ENCODE data around the gene PYROXD2. TPM values are rescaled to one million over a fixed set of nuclear protein-coding genes. Genes with fewer than 3 reads are reported as not detected.
A peak's percentile ranks its signal among the peaks of the same experiment; 100 is the strongest.

PYROXD2 gene
- total and polyA plus RNA-seq, 2 of the 13 experiments (the other 11 are each of a cell fraction or from before 2014, with no cell fraction given): 2.0 to 6.2 TPM

DNA sequence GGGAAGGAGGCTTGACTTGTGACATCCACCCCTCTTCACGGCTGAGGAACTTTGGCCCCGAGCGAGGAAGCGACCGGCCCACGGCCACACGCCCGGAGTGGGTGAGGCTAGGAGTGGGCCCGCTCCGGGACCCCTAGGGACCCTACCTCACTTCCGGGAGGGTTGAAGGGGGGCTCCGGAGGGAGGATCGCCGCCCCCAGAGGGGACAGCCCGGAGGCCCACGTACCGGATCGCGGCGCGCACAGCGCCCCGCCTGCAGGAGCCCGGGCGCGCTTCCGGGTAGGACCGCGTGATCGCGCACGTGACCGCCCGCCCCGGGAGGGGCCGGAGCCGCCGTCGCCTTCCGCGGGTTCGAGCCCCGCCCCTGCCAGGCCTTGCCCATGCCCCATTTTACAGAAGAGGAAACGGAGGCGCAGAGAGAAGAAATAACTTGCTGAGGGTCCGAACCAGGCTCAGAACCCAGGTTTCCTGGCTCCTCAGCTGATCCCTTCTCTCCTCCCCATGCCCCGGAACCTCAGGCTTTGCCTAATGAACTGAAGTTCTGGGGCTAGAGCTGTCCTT lies 31.8 kb upstream of the PYROXD2 start, which contains the start of gene HPS1 (continued):
- TF ChIP-seq ATF4 (CRISPR knock-in tag; IDR thresholded peaks at IDR 0.05) (no peak), ZNF12 (CRISPR knock-in tag; IDR thresholded peaks at IDR 0.05) (no peak), ZBTB8A (CRISPR knock-in tag; IDR thresholded peaks at IDR 0.05; ENCODE audit: borderline replicate concordance, low read depth) (no peak), TBL1XR1 (IDR thresholded peaks at IDR 0.05; ENCODE audit: borderline replicate concordance, low read length, partially characterized antibody) (no peak), ZNF337 (CRISPR knock-in tag; IDR thresholded peaks at IDR 0.05; ENCODE audit: borderline replicate concordance, low read depth) (no peak), NR2F6 (IDR thresholded peaks at IDR 0.05) (no peak), NR2F6 (CRISPR knock-in tag; IDR thresholded peaks at IDR 0.05) (no peak; the same call in 1 of the 2 replicates), SP2 (CRISPR knock-in tag; IDR thresholded peaks at IDR 0.05) (no peak), ZNF468 (CRISPR knock-in tag; IDR thresholded peaks at IDR 0.05) (no peak), USF2 (IDR thresholded peaks at IDR 0.05; ENCODE audit: low read depth, low read length) (peak; percentile 94), USF2 (CRISPR knock-in tag; IDR thresholded peaks at IDR 0.05; ENCODE audit: borderline replicate concordance) (peak; percentile 89; the same call in 1 of the 2 replicates), ZNF431 (CRISPR knock-in tag; IDR thresholded peaks at IDR 0.05; ENCODE audit: borderline replicate concordance, low read depth) (0 out of 2 replicates have a peak, but pooled peaks have one; percentile 37), HOXD1 (CRISPR knock-in tag; IDR thresholded peaks at IDR 0.05) (peak; percentile 54; the same call in 1 of the 2 replicates), MYC (CRISPR knock-in tag; IDR thresholded peaks at IDR 0.05; ENCODE audit: borderline replicate concordance) (peak; percentile 82), ZFP41 (CRISPR knock-in tag; IDR thresholded peaks at IDR 0.05; ENCODE audit: borderline replicate concordance) (no peak), KDM5B (CRISPR knock-in tag; IDR thresholded peaks at IDR 0.05; ENCODE audit: borderline replicate concordance) (peak; percentile 77; the same call in 1 of the 2 replicates), SSRP1 (CRISPR knock-in tag; IDR thresholded peaks at IDR 0.05) (no peak), HNRNPH1 (optimal IDR thresholded peaks at IDR 0.05; ENCODE audit: low read depth, low read length) (no peak), ZFP36L2 (CRISPR knock-in tag; IDR thresholded peaks at IDR 0.05) (no peak), ZNF562 (CRISPR knock-in tag; IDR thresholded peaks at IDR 0.05; ENCODE audit: borderline replicate concordance) (no peak), MEIS1 (CRISPR knock-in tag; IDR thresholded peaks at IDR 0.05; ENCODE audit: borderline replicate concordance) (no peak), ZNF749 (CRISPR knock-in tag; IDR thresholded peaks at IDR 0.05; ENCODE audit: borderline replicate concordance) (no peak), MTA1 (CRISPR knock-in tag; IDR thresholded peaks at IDR 0.05; ENCODE audit: borderline replicate concordance) (no peak), SRF (IDR thresholded peaks at IDR 0.05; ENCODE audit: low read depth, low read length) (no peak)
- TF ChIP-seq, protein P1, sequence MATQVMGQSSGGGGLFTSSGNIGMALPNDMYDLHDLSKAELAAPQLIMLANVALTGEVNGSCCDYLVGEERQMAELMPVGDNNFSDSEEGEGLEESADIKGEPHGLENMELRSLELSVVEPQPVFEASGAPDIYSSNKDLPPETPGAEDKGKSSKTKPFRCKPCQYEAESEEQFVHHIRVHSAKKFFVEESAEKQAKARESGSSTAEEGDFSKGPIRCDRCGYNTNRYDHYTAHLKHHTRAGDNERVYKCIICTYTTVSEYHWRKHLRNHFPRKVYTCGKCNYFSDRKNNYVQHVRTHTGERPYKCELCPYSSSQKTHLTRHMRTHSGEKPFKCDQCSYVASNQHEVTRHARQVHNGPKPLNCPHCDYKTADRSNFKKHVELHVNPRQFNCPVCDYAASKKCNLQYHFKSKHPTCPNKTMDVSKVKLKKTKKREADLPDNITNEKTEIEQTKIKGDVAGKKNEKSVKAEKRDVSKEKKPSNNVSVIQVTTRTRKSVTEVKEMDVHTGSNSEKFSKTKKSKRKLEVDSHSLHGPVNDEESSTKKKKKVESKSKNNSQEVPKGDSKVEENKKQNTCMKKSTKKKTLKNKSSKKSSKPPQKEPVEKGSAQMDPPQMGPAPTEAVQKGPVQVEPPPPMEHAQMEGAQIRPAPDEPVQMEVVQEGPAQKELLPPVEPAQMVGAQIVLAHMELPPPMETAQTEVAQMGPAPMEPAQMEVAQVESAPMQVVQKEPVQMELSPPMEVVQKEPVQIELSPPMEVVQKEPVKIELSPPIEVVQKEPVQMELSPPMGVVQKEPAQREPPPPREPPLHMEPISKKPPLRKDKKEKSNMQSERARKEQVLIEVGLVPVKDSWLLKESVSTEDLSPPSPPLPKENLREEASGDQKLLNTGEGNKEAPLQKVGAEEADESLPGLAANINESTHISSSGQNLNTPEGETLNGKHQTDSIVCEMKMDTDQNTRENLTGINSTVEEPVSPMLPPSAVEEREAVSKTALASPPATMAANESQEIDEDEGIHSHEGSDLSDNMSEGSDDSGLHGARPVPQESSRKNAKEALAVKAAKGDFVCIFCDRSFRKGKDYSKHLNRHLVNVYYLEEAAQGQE (IDR thresholded peaks at IDR 0.05; ENCODE audit: borderline replicate concordance in 1 of 2, low read depth in 1 of 2, low read length in 2 of 2): no peak
